ENCODE measurements around the gene ZZZ3. TPM values are rescaled to one million over a fixed set of nuclear protein-coding genes. Genes with fewer than 3 reads are reported as not detected.

ZZZ3 gene
- total RNA-seq, 1 experiment from 2014 or later = 71.4 TPM

Other genes starting within 250 kb of the ZZZ3 start
- gene USP33, start 77.2 kb upstream of the ZZZ3 start, total RNA-seq (2014; rRNA removed; shearing (Covaris generic)) = 60.6 and 85.9 TPM in 2 replicates
- 13.1 and 15.7 TPM in 2 replicates for gene MIGA1, start 97.0 kb upstream of the ZZZ3 start, total RNA-seq (2014; rRNA removed; shearing (Covaris generic))
- gene NEXN, start 206.0 kb upstream of the ZZZ3 start, total RNA-seq (2014; rRNA removed; shearing (Covaris generic)) = 6.0 and 10.4 TPM in 2 replicates